ENCODE results near the gene MAD1L1.

DNA sequence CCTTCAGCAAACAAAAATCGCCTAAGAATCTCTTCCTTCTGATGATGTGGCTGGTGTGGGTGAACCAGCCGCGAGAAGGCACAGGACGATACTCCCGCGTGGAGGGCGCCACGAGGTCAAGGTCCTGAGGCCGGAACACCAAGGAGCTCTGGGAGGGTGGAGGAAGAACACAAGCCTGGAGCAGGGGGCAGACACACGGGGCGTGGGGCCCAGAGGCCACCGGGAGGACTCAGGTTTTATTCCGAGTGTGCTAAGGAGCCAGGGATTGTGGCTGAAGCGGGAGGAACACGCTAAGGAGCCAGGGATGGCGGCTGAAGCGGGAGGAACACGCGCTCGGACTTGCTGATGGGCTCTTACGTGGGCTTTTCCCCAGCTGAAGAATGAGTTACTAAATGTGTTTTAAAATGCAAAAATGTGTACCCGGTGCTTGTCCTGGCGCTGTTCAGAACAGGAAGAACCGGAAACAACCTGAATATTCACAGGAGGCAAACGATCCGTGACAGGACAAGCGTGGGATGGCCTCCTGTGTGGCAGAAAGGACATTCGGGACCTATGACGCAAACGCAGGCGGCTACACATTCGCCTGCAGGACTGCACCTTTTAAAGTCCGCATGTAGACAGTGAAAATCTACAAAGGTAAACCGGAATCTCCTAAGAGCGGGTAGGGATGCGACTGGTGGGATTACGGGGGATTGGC, 64.0 kb downstream of the MAD1L1 start:
- TF ChIP-seq, protein P1, sequence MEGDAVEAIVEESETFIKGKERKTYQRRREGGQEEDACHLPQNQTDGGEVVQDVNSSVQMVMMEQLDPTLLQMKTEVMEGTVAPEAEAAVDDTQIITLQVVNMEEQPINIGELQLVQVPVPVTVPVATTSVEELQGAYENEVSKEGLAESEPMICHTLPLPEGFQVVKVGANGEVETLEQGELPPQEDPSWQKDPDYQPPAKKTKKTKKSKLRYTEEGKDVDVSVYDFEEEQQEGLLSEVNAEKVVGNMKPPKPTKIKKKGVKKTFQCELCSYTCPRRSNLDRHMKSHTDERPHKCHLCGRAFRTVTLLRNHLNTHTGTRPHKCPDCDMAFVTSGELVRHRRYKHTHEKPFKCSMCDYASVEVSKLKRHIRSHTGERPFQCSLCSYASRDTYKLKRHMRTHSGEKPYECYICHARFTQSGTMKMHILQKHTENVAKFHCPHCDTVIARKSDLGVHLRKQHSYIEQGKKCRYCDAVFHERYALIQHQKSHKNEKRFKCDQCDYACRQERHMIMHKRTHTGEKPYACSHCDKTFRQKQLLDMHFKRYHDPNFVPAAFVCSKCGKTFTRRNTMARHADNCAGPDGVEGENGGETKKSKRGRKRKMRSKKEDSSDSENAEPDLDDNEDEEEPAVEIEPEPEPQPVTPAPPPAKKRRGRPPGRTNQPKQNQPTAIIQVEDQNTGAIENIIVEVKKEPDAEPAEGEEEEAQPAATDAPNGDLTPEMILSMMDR (conservative IDR thresholded peaks at IDR 0.05) = no peak
- no peak for TF ChIP-seq ZFX (IDR thresholded peaks at IDR 0.05)

All from C4-2B (cell line).